Suprapubic skin (tissue), 3 donors: ENCODE results near the gene ANGPTL8.

Experiments used
- CTCF ChIP-seq, 2 donors: fragments of 200-600 bp in 1 of 2; fragments of 450-650 bp in 1 of 2; sonication (generic) in 1 of 2; IDR thresholded peaks; one replicate each; pipeline ENCODE4 v1.5.1; 2016 to 2019; ENCODE audit warnings: antibody characterized with exemption in 2 of 2, mild to moderate bottlenecking in 1 of 2, moderate library complexity in 1 of 2
- POLR2A ChIP-seq, 2 donors: fragments of 450-650 bp; IDR thresholded peaks; one replicate each; pipeline ENCODE4 v1.6.1; 2017; ENCODE audit warnings: antibody characterized with exemption in 2 of 2, mild to moderate bottlenecking in 2 of 2, moderate library complexity in 2 of 2

GRCh38 chr19:11274533-11275086, 35.2 kb downstream of the ANGPTL8 start:
- TF ChIP-seq CTCF (IDR thresholded peaks at IDR 0.05) (no peak), POLR2A (IDR thresholded peaks at IDR 0.05) (no peak)
